H9 (cell line): Measurements from ENCODE around the gene RBM4B. TPM values are rescaled to one million over a fixed set of nuclear protein-coding genes. Genes with fewer than 3 reads are reported as not detected.

Source experiments
- DNase-seq: peaks from one replicate; pipeline ENCODE4 v3.0.0-alpha.2; 2017
- H2AFZ ChIP-seq: one replicate; pipeline ENCODE4 v1.6.1; 2013; ENCODE audit warnings: mild to moderate bottlenecking, low read length, control low read depth, moderate library complexity
- H2AK5ac ChIP-seq: 2 replicates; pipeline ENCODE4 v1.6.1; 2013; ENCODE audit warnings: low read length, control low read depth, mixed read lengths; ENCODE audit not compliant: insufficient read length
- H2BK120ac ChIP-seq: one replicate; pipeline ENCODE4 v1.6.1; 2013; ENCODE audit warnings: low read depth, mild to moderate bottlenecking, low read length, control low read depth, inconsistent platforms; ENCODE audit not compliant: poor library complexity, severe bottlenecking
- H2BK12ac ChIP-seq: 2 replicates; pipeline ENCODE4 v1.6.1; 2013; ENCODE audit warnings: low read length, control low read depth, mixed read lengths, low read depth; ENCODE audit not compliant: insufficient read length
- H2BK15ac ChIP-seq: 2 replicates; pipeline ENCODE4 v1.6.1; 2013; ENCODE audit warnings: low read depth, low read length, control low read depth
- H2BK20ac ChIP-seq: one replicate; pipeline ENCODE4 v1.6.1; 2013; ENCODE audit warnings: low read depth, mild to moderate bottlenecking, low read length, control low read depth, inconsistent platforms; ENCODE audit not compliant: poor library complexity, severe bottlenecking
- H2BK5ac ChIP-seq: 2 replicates; pipeline ENCODE4 v1.6.1; 2013; ENCODE audit warnings: low read length, control low read depth, mixed read lengths; ENCODE audit not compliant: insufficient read length
- H3K14ac ChIP-seq: 2 replicates; pipeline ENCODE4 v1.6.1; 2013; ENCODE audit warnings: low read length, control low read depth; ENCODE audit not compliant: insufficient read depth
- H3K18ac ChIP-seq: 2 replicates; pipeline ENCODE4 v1.6.1; 2013; ENCODE audit warnings: low read depth, mild to moderate bottlenecking, mixed read lengths, low read length, control low read depth; ENCODE audit not compliant: insufficient read length
- H3K23ac ChIP-seq: 2 replicates; pipeline ENCODE4 v1.6.1; 2013; ENCODE audit warnings: low read length, control low read depth, mixed read lengths, low read depth; ENCODE audit not compliant: insufficient read length
- H3K23me2 ChIP-seq: 2 replicates; pipeline ENCODE4 v1.6.1; 2013; ENCODE audit warnings: low read depth, mild to moderate bottlenecking, mixed read lengths, low read length, control low read depth; ENCODE audit not compliant: insufficient read length, poor library complexity, severe bottlenecking
- H3K27ac ChIP-seq: 2 replicates; pipeline ENCODE4 v1.5.1; 2013; ENCODE audit warnings: low read length, control low read depth, mixed read lengths, low read depth; ENCODE audit not compliant: insufficient read length
- H3K27me3 ChIP-seq: 2 replicates; pipeline ENCODE4 v1.6.1; 2013; ENCODE audit warnings: low read length, control low read depth, inconsistent platforms; ENCODE audit not compliant: insufficient read depth
- H3K4ac ChIP-seq: 2 replicates; pipeline ENCODE4 v1.6.1; 2013; ENCODE audit warnings: low read depth, mild to moderate bottlenecking, control low read depth, inconsistent platforms, low read length, moderate library complexity
- H3K4me1 ChIP-seq: 2 replicates; pipeline ENCODE4 v1.6.1; 2013; ENCODE audit warnings: low read length, control low read depth, inconsistent platforms; ENCODE audit not compliant: insufficient read depth
- H3K4me2 ChIP-seq: 2 replicates; pipeline ENCODE4 v1.6.1; 2013; ENCODE audit warnings: low read length, control low read depth, mixed read lengths; ENCODE audit not compliant: insufficient read length, insufficient read depth
- H3K56ac ChIP-seq: 2 replicates; pipeline ENCODE4 v1.6.1; 2013; ENCODE audit warnings: low read depth, mild to moderate bottlenecking, mixed read lengths, low read length, control low read depth; ENCODE audit not compliant: insufficient read length
- H3K79me1 ChIP-seq: 2 replicates; pipeline ENCODE4 v1.6.1; 2013; ENCODE audit warnings: low read depth, mild to moderate bottlenecking, moderate library complexity, low read length, control low read depth, inconsistent platforms; ENCODE audit not compliant: insufficient read depth, poor library complexity, severe bottlenecking
- H3K79me2 ChIP-seq: 2 replicates; pipeline ENCODE4 v1.6.1; 2013; ENCODE audit warnings: low read length, control low read depth, inconsistent platforms; ENCODE audit not compliant: insufficient read depth
- H3K9ac ChIP-seq: 2 replicates; pipeline ENCODE4 v1.6.1; 2013; ENCODE audit warnings: low read length, control low read depth, mixed read lengths; ENCODE audit not compliant: insufficient read length; ENCODE audit errors: extremely low read depth
- H3K9me3 ChIP-seq: one replicate; pipeline ENCODE4 v1.6.1; 2013; ENCODE audit warnings: low read depth, low read length, inconsistent platforms; ENCODE audit not compliant: control insufficient read depth
- H3T11ph ChIP-seq: one replicate; pipeline ENCODE4 v1.6.1; 2013; ENCODE audit warnings: mild to moderate bottlenecking, low read length, control low read depth, inconsistent platforms
- H4K20me1 ChIP-seq: one replicate; pipeline ENCODE4 v1.6.1; 2013; ENCODE audit not compliant: control insufficient read depth, insufficient read length, insufficient read depth
- H4K5ac ChIP-seq: 2 replicates; pipeline ENCODE4 v1.6.1; 2013; ENCODE audit warnings: low read depth, mild to moderate bottlenecking, mixed read lengths, low read length, control low read depth; ENCODE audit not compliant: insufficient read length
- H4K8ac ChIP-seq: replicated peaks from 2 replicates; pipeline ENCODE4 v1.6.1; 2013; ENCODE audit warnings: low read length, control low read depth, mixed read lengths, low read depth; ENCODE audit not compliant: insufficient read length
- H4K91ac ChIP-seq: 2 replicates; pipeline ENCODE4 v1.6.1; 2013; ENCODE audit warnings: low read depth, mild to moderate bottlenecking, moderate library complexity, mixed read lengths, low read length, control low read depth; ENCODE audit not compliant: insufficient read length
- H3K27ac Mint-ChIP-seq, 3 experiments: 2 replicates in 2 of 3; 3 replicates in 1 of 3; pipeline ENCODE4 v1.8.0; 2020 to 2021; ENCODE audit warnings: mixed read lengths in 3 of 3, mild to moderate bottlenecking in 1 of 3, moderate library complexity in 1 of 3
- H3K27me3 Mint-ChIP-seq: 2 replicates; pipeline ENCODE4 v1.8.0; 2021; ENCODE audit warnings: low read depth, mild to moderate bottlenecking, moderate library complexity, mixed read lengths
- H3K36me3 Mint-ChIP-seq, 3 experiments: 2 replicates in 2 of 3; 3 replicates in 1 of 3; pipeline ENCODE4 v1.8.0; 2020 to 2021; ENCODE audit warnings: low read depth in 3 of 3, mixed read lengths in 3 of 3; ENCODE audit not compliant: insufficient read depth in 1 of 3
- H3K4me1 Mint-ChIP-seq, 2 experiments: 2 replicates each; pipeline ENCODE4 v1.8.0; 2020; ENCODE audit warnings: mixed read lengths in 2 of 2
- H3K4me3 Mint-ChIP-seq, 2 experiments: 2 replicates in 1 of 2; 3 replicates in 1 of 2; pipeline ENCODE4 v1.8.0; 2020 to 2021; ENCODE audit warnings: mild to moderate bottlenecking in 2 of 2, mixed read lengths in 2 of 2, moderate library complexity in 1 of 2
- H3K9me3 Mint-ChIP-seq, 2 experiments: 2 replicates in 1 of 2; 3 replicates in 1 of 2; pipeline ENCODE4 v1.8.0; 2020; ENCODE audit warnings: mild to moderate bottlenecking in 2 of 2, mixed read lengths in 2 of 2, moderate library complexity in 1 of 2
- WGBS: extraction: QIAGEN DNeasy Blood & Tissue Kit; methylation state at CpG from one replicate; pipeline ENCODE4 v1.1.7; 2013; ENCODE audit warnings: missing lambda C conversion rate, low lambda C conversion rate, mixed read lengths; ENCODE audit not compliant: insufficient read length; ENCODE audit errors: extremely low coverage; 5-methylcytosine and 5-hydroxymethylcytosine counted together
- total RNA-seq: library from RNA; stranded (reverse); gene quantifications from 2 replicates; pipeline ENCODE4 v1.2.1, GENCODE V29; 2021
- TF ChIP-seq, protein P1 (sequence below): fragments of 200-600 bp; sonication (generic); conservative IDR thresholded peaks from 3 replicates; pipeline ENCODE4 v1.8.0; 2021; ENCODE audit warnings: antibody characterized with exemption, mild to moderate bottlenecking

Gene RBM4B
- total RNA-seq, 1 experiment from 2014 or later = 34.0 TPM

- Histone ChIP-seq H3K79me2 (no peaks in the 10 kb centered on the region; the same call in 1 of the 2 replicates), H4K20me1 (no peaks in the 10 kb centered on the region), H3K56ac (no peak overlapping the region), H4K5ac (no peak overlapping the region), H3K23me2 (peaks cover 14% of the 10 kb centered on the region), H2BK12ac (no peak overlapping the region), H3K18ac (no peak overlapping the region), H3K4me2 (no peak overlapping the region), H3K4ac (no peak overlapping the region), H3K79me1 (no peaks in the 10 kb centered on the region), H3T11ph (no peak overlapping the region), H3K27ac (no peak overlapping the region), H2BK15ac (no peak overlapping the region), H2BK120ac (no peak overlapping the region), H2BK20ac (no peak overlapping the region), H3K27me3 (no peaks in the 10 kb centered on the region), H2AFZ (no peak overlapping the region), H3K14ac (no peak overlapping the region), H4K91ac (no peak overlapping the region), H3K9ac (no peak overlapping the region), H3K4me1 (no peaks in the 10 kb centered on the region; the same call in 1 of the 2 replicates), H2AK5ac (no peak overlapping the region), H3K23ac (no peak overlapping the region), H4K8ac (no peak overlapping the region), H2BK5ac (no peak overlapping the region), H3K9me3 (no peaks in the 10 kb centered on the region)
- TF ChIP-seq, protein P1, sequence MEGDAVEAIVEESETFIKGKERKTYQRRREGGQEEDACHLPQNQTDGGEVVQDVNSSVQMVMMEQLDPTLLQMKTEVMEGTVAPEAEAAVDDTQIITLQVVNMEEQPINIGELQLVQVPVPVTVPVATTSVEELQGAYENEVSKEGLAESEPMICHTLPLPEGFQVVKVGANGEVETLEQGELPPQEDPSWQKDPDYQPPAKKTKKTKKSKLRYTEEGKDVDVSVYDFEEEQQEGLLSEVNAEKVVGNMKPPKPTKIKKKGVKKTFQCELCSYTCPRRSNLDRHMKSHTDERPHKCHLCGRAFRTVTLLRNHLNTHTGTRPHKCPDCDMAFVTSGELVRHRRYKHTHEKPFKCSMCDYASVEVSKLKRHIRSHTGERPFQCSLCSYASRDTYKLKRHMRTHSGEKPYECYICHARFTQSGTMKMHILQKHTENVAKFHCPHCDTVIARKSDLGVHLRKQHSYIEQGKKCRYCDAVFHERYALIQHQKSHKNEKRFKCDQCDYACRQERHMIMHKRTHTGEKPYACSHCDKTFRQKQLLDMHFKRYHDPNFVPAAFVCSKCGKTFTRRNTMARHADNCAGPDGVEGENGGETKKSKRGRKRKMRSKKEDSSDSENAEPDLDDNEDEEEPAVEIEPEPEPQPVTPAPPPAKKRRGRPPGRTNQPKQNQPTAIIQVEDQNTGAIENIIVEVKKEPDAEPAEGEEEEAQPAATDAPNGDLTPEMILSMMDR = no peak
- Mint-ChIP-seq H3K4me1 (peaks cover 19 to 22% of the 10 kb centered on the region in 2 experiments), H3K36me3 (peaks cover 10 to 31% (median 28%) of the 10 kb centered on the region in 3 experiments), H3K4me3 (no peak overlapping the region), H3K27ac (no peak overlapping the region), H3K27me3 (no peaks in the 10 kb centered on the region; the same call in 1 of the 2 replicates), H3K9me3 (no peaks in the 10 kb centered on the region)
- DNase-seq = no peak
- no CpG with 5 or more reads among the region's 7 CpGs for WGBS
Measured at GRCh38 chr11:66680966-66681645, 3.4 kb upstream of the RBM4B start.
